Fibroblast of lung (primary cell): ENCODE results near the gene PLEKHA1. TPM values are rescaled to one million over a fixed set of nuclear protein-coding genes. Genes with fewer than 3 reads are reported as not detected.

Experiments
- DNase-seq, 2 donors: peaks; one replicate each; pipeline versions ENCODE4 v3.0.0 to v3.0.0-alpha.2; 2010; ENCODE audit warnings: low read depth in 2 of 2
- H2AFZ ChIP-seq: 2 replicates; pipeline ENCODE4 v1.5.1; 2012; ENCODE audit warnings: low read length, control low read depth, inconsistent platforms
- H3K27ac ChIP-seq: 2 replicates; pipeline ENCODE4 v1.5.1; 2011; ENCODE audit warnings: low read length, control low read depth; ENCODE audit not compliant: insufficient read depth
- H3K27me3 ChIP-seq: 2 replicates; pipeline ENCODE4 v1.5.1; 2011; ENCODE audit warnings: mild to moderate bottlenecking, low read length; ENCODE audit not compliant: control insufficient read depth, insufficient read depth
- H3K36me3 ChIP-seq: 2 replicates; pipeline ENCODE4 v1.5.1; 2011; ENCODE audit warnings: low read length; ENCODE audit not compliant: control insufficient read depth, insufficient read depth
- H3K4me1 ChIP-seq: 2 replicates; pipeline ENCODE4 v1.5.1; 2011; ENCODE audit warnings: low read length; ENCODE audit not compliant: control insufficient read depth, insufficient read depth; ENCODE audit errors: extremely low read depth
- H3K4me2 ChIP-seq: 2 replicates; pipeline ENCODE4 v1.5.1; 2011; ENCODE audit warnings: low read length, control low read depth; ENCODE audit not compliant: insufficient read depth; ENCODE audit errors: extremely low read depth
- H3K4me3 ChIP-seq, 4 experiments: fragments of 200-600 bp in 1 of 4; sonication (generic) in 1 of 4; replicated peaks in 1 of 4; 2 replicates each; pipeline ENCODE4 v1.5.1; 2011 to 2016; ENCODE audit warnings: low read length in 4 of 4, low read depth in 3 of 4, mild to moderate bottlenecking in 3 of 4, control low read depth in 2 of 4, inconsistent platforms in 1 of 4, mixed read lengths in 1 of 4; ENCODE audit not compliant: insufficient read depth in 1 of 4; ENCODE audit errors: control extremely low read depth in 1 of 4
- H3K79me2 ChIP-seq: 2 replicates; pipeline ENCODE4 v1.5.1; 2012; ENCODE audit warnings: mild to moderate bottlenecking, low read length, inconsistent platforms; ENCODE audit not compliant: control insufficient read depth, insufficient read depth
- H3K9ac ChIP-seq: 2 replicates; pipeline ENCODE4 v1.5.1; 2011; ENCODE audit warnings: mild to moderate bottlenecking, low read length, control low read depth; ENCODE audit not compliant: insufficient read depth
- H3K9me3 ChIP-seq: 2 replicates; pipeline ENCODE4 v1.5.1; 2012; ENCODE audit warnings: low read depth, low read length; ENCODE audit not compliant: control insufficient read depth, insufficient read depth
- H4K20me1 ChIP-seq: 2 replicates; pipeline ENCODE4 v1.5.1; 2011; ENCODE audit warnings: low read length; ENCODE audit not compliant: control insufficient read depth, insufficient read depth; ENCODE audit errors: extremely low read depth
- CTCF ChIP-seq, 2 donors: IDR thresholded peaks in 1 of 2; conservative IDR thresholded peaks in 1 of 2; 1 replicate in 1 of 2; 2 replicates in 1 of 2; pipeline ENCODE4 v1.5.1; 2011 to 2012; ENCODE audit warnings: low read length in 2 of 2, control low read depth in 1 of 2, inconsistent platforms in 1 of 2, low read depth in 1 of 2, mild to moderate bottlenecking in 1 of 2
- EZH2 ChIP-seq: IDR thresholded peaks from 2 replicates; pipeline ENCODE4 v1.5.1; 2012; ENCODE audit warnings: low read length, control low read depth, mild to moderate bottlenecking; ENCODE audit errors: missing control alignments
- polyA plus RNA-seq, 2 donors: library from polyadenylated mRNA; depleted of rRNA in 1 of 2; stranded (reverse) in 1 of 2; unstranded in 1 of 2; fragments of >200 nt; gene quantifications; 2 replicates each; pipeline ENCODE4 v1.2.1, GENCODE V29; 2011 to 2012; ENCODE audit warnings: missing spikeins in 1 of 2
- total RNA-seq: library from RNA; depleted of rRNA; stranded (reverse); fragments of >200 nt; gene quantifications from 2 replicates; pipeline ENCODE4 v1.2.1, GENCODE V29; 2014

Gene PLEKHA1
- total and polyA plus RNA-seq, 2 donors (not counting 1 experiment from before 2014, with no cell fraction given) = 14.4 to 37.9 TPM

- Histone ChIP-seq H3K4me3 (no peak overlapping the region), H3K79me2 (no peaks in the 10 kb centered on the region), H3K27ac (no peak overlapping the region), H3K4me1 (peaks cover 5% of the 10 kb centered on the region), H3K27me3 (no peaks in the 10 kb centered on the region), H3K36me3 (no peaks in the 10 kb centered on the region), H4K20me1 (no peaks in the 10 kb centered on the region), H3K9me3 (no peaks in the 10 kb centered on the region), H2AFZ (no peak overlapping the region), H3K9ac (no peak overlapping the region), H3K4me2 (no peak overlapping the region)
- TF ChIP-seq EZH2 = no peak
- no peak for TF ChIP-seq CTCF (conservative IDR thresholded peaks at IDR 0.05 in 1 of 2, IDR thresholded peaks at IDR 0.05 in 1 of 2; ENCODE audit: low read depth in 1 of 2, low read length in 2 of 2)
- DNase-seq = no peak
Observed at GRCh38 chr10:122402548-122403131, 28.1 kb downstream of the PLEKHA1 start.

- TF ChIP-seq EZH2 = no peak
- TF ChIP-seq CTCF (conservative IDR thresholded peaks at IDR 0.05 in 1 of 2, IDR thresholded peaks at IDR 0.05 in 1 of 2; ENCODE audit: low read depth in 1 of 2, low read length in 2 of 2) = no peak
- Histone ChIP-seq H2AFZ (no peak overlapping the region), H3K36me3 (no peaks in the 10 kb centered on the region), H3K4me2 (no peak overlapping the region), H3K79me2 (no peaks in the 10 kb centered on the region), H3K9me3 (no peaks in the 10 kb centered on the region), H3K4me1 (peaks cover 5% of the 10 kb centered on the region), H3K27ac (no peak overlapping the region), H3K9ac (no peak overlapping the region), H3K4me3 (no peak overlapping the region), H4K20me1 (no peaks in the 10 kb centered on the region), H3K27me3 (no peaks in the 10 kb centered on the region)
- no peak for DNase-seq
Observed at GRCh38 chr10:122404576-122404975, 30.1 kb downstream of the PLEKHA1 start.

GRCh38 chr10:122407375-122408125 is 33.0 kb downstream of the PLEKHA1 start:
- Histone ChIP-seq H3K36me3 (no peaks in the 10 kb centered on the region), H3K4me2 (no peak overlapping the region), H3K27ac (no peak overlapping the region), H2AFZ (no peak overlapping the region), H3K4me1 (peaks cover 2% of the 10 kb centered on the region), H3K4me3 (no peak overlapping the region), H3K79me2 (no peaks in the 10 kb centered on the region), H4K20me1 (no peaks in the 10 kb centered on the region), H3K27me3 (no peaks in the 10 kb centered on the region), H3K9me3 (no peaks in the 10 kb centered on the region), H3K9ac (no peak overlapping the region)
- DNase-seq = peak in 1 of 2 donors; percentile 21
- no peak for TF ChIP-seq CTCF (conservative IDR thresholded peaks at IDR 0.05 in 1 of 2, IDR thresholded peaks at IDR 0.05 in 1 of 2; ENCODE audit: low read depth in 1 of 2, low read length in 2 of 2)
- TF ChIP-seq EZH2 = no peak
